ENCODE measurements around the gene ARFGAP2. TPM values are rescaled to one million over a fixed set of nuclear protein-coding genes. Genes with fewer than 3 reads are reported as not detected.

Gene ARFGAP2
- total and polyA plus RNA-seq, 2 of the 8 experiments (the other 6 are each of a cell fraction or from before 2014, with no cell fraction given), result 50.2 to 64.0 TPM

GRCh38 chr11:47123094-47123493, 53.6 kb downstream of the ARFGAP2 start:
- H3K23ac ChIP-seq (ENCODE audit: insufficient read length), result no peak overlapping the region
- no peak overlapping the region for H3K56ac ChIP-seq (replicated peaks; ENCODE audit: insufficient read length, low read depth, low read length)
- WGBS, 2 experiments (ENCODE audit: extremely low coverage in 1 of 2, insufficient coverage in 1 of 2, insufficient read length in 1 of 2, insufficient replicate concordance in 2 of 2, low coverage in 1 of 2, low lambda C conversion rate in 2 of 2, missing lambda C conversion rate in 1 of 2), result 94% methylated on average over 2 of the region's 2 CpGs; no CpG with 5 or more reads in 1 of the 2 experiments
- CTCF ChIA-PET (ENCODE audit: partially characterized antibody), result interaction anchor here (0.6 kb wide), 2 partner anchors 62 to 142 kb away, joined by 3 to 8 read pairs; no protein-coding TSS in a partner anchor
- H3K9me3 ChIP-seq (ENCODE audit: insufficient read depth in 2 of 2, low read depth in 1 of 2, low read length in 1 of 2), result peaks cover 0 to 2% of the 10 kb centered on the region in 2 experiments; a peak in 1 of 4 replicates
- H3K18ac ChIP-seq (ENCODE audit: extremely low read depth, low read length), result no peak overlapping the region
- no peaks in the 10 kb centered on the region for H3K27me3 ChIP-seq (replicated peaks in 1 of 4; ENCODE audit: control insufficient read depth in 3 of 4, extremely low read depth in 1 of 4, insufficient read depth in 3 of 4, low read length in 3 of 4)
- H3K79me2 ChIP-seq (ENCODE audit: control insufficient read depth in 1 of 2, insufficient read depth in 2 of 2, low read length in 2 of 2), result no peaks in the 10 kb centered on the region
- no peak overlapping the region for H4K91ac ChIP-seq (replicated peaks; ENCODE audit: insufficient read length, low read length)
- DNase-seq (ENCODE audit: low read depth in 1 of 2, low spot score in 2 of 2) (no peak), FAIRE-seq (no peak)
- no peak overlapping the region for H2BK12ac ChIP-seq (ENCODE audit: low read depth, low read length)
- no peak overlapping the region for H3K4me2 ChIP-seq (ENCODE audit: insufficient read depth in 1 of 2, low read depth in 2 of 2, low read length in 2 of 2)
- no peak overlapping the region for H2AFZ ChIP-seq (ENCODE audit: low read length)
- no peak overlapping the region for H4K5ac ChIP-seq (ENCODE audit: insufficient read length, low read depth, low read length)
- no peak overlapping the region for H3K14ac ChIP-seq (ENCODE audit: insufficient read length)
- H2BK5ac ChIP-seq (ENCODE audit: low read depth, low read length), result no peak overlapping the region
- H2BK15ac ChIP-seq (ENCODE audit: low read length), result no peak overlapping the region
- no peak overlapping the region for H3K4me3 ChIP-seq (ENCODE audit: extremely low read depth in 1 of 4, insufficient read depth in 2 of 4, low read depth in 3 of 4, low read length in 4 of 4)
- no peak overlapping the region for H3K4ac ChIP-seq (replicated peaks; ENCODE audit: insufficient read length, low read depth, low read length)
- H3K4me1 ChIP-seq (replicated peaks in 1 of 4; ENCODE audit: control insufficient read depth in 3 of 4, insufficient read depth in 4 of 4, low read length in 3 of 4), result peaks cover 0 to 5% (median 0%) of the 10 kb centered on the region in 4 experiments; a peak in 2 of 7 replicates
- H3K9ac ChIP-seq (replicated peaks in 1 of 4; ENCODE audit: extremely low read depth in 1 of 4, low read depth in 3 of 4, low read length in 3 of 4), result no peak overlapping the region
- no peak overlapping the region for H2BK120ac ChIP-seq (replicated peaks; ENCODE audit: low read depth, low read length)
- H3K79me1 ChIP-seq (ENCODE audit: low read depth, low read length), result no peaks in the 10 kb centered on the region
- H3K23me2 ChIP-seq (ENCODE audit: low read depth, low read length), result no peaks in the 10 kb centered on the region
- H2BK20ac ChIP-seq (ENCODE audit: low read length), result no peak overlapping the region
- no peak overlapping the region for H2AK5ac ChIP-seq (ENCODE audit: low read depth, low read length)
- POLR2A ChIA-PET (ENCODE audit: partially characterized antibody), result no interaction called here
- no peaks in the 10 kb centered on the region for H3K36me3 ChIP-seq (ENCODE audit: control insufficient read depth in 2 of 4, insufficient read depth in 4 of 4, low read length in 3 of 4)
- H4K20me1 ChIP-seq (replicated peaks in 1 of 2; ENCODE audit: control insufficient read depth in 1 of 2, insufficient read depth in 2 of 2, low read length in 2 of 2), result no peaks in the 10 kb centered on the region
- no peak overlapping the region for H4K8ac ChIP-seq (ENCODE audit: extremely low read depth, insufficient read depth, low read length)
- no peak overlapping the region for H3K27ac ChIP-seq (ENCODE audit: low read depth, low read length)
- TF ChIP-seq USF2 (IDR thresholded peaks at IDR 0.05; ENCODE audit: low read length), result no peak
- TF ChIP-seq TBP (IDR thresholded peaks at IDR 0.05; ENCODE audit: low read depth, low read length), result no peak
- TF ChIP-seq TCF12 (IDR thresholded peaks at IDR 0.05; ENCODE audit: low read depth, low read length), result no peak
- TF ChIP-seq CREB1 (IDR thresholded peaks at IDR 0.05), result no peak
- no peak for TF ChIP-seq RNF2 (IDR thresholded peaks at IDR 0.05; ENCODE audit: borderline replicate concordance, low read depth, low read length, missing control alignments, poor library complexity, severe bottlenecking)
- TF ChIP-seq SP1 (IDR thresholded peaks at IDR 0.05; ENCODE audit: low read depth, low read length), result no peak
- TF ChIP-seq BCL11A (IDR thresholded peaks at IDR 0.05; ENCODE audit: low read depth in 2 of 2, low read length in 2 of 2), result no peak
- no peak for TF ChIP-seq SIN3A (conservative IDR thresholded peaks at IDR 0.05 in 1 of 2, IDR thresholded peaks at IDR 0.05 in 1 of 2; ENCODE audit: low read depth in 1 of 2, low read length in 2 of 2)
- no peak for TF ChIP-seq FOSL1 (IDR thresholded peaks at IDR 0.05; ENCODE audit: insufficient read depth, low read depth, low read length)
- TF ChIP-seq KDM4A (IDR thresholded peaks at IDR 0.05; ENCODE audit: low read depth, low read length, severe bottlenecking), result no peak
- no peak for TF ChIP-seq SIRT6 (IDR thresholded peaks at IDR 0.05; ENCODE audit: low read length)
- no peak for TF ChIP-seq CEBPB (IDR thresholded peaks at IDR 0.05; ENCODE audit: low read depth, low read length)
- TF ChIP-seq TEAD4 (IDR thresholded peaks at IDR 0.05; ENCODE audit: low read depth, low read length), result no peak
- no peak for TF ChIP-seq CBX5 (IDR thresholded peaks at IDR 0.05; ENCODE audit: low read depth, low read length)
